Thoracic aorta (tissue), 2 donors: ENCODE data around the gene DCDC1. TPM values are rescaled to one million over a fixed set of nuclear protein-coding genes. Genes with fewer than 3 reads are reported as not detected.

Experiments
- ATAC-seq: fragments of 150-250 bp; one replicate; pipeline ENCODE4 v1.8.0; 2017; ENCODE audit warnings: low read depth; ENCODE audit not compliant: insufficient number of reproducible peaks, low FRiP score
- DNase-seq: peaks from one replicate; pipeline ENCODE4 v3.0.0-alpha.2; 2020; ENCODE audit warnings: low spot score
- H3K27ac ChIP-seq, 2 donors: fragments of 200-600 bp; sonication (generic); 1 replicate in 1 of 2; 2 replicates in 1 of 2; pipeline ENCODE4 v1.5.1; 2016; ENCODE audit warnings: mild to moderate bottlenecking in 2 of 2, moderate library complexity in 2 of 2
- H3K27me3 ChIP-seq: fragments of 200-600 bp; sonication (generic); replicated peaks from 2 replicates; pipeline ENCODE4 v1.6.0; 2016; ENCODE audit warnings: mild to moderate bottlenecking; ENCODE audit not compliant: insufficient read depth
- H3K36me3 ChIP-seq: fragments of 200-600 bp; sonication (generic); one replicate; pipeline ENCODE4 v1.5.1; 2016
- H3K4me1 ChIP-seq, 2 donors: fragments of 200-600 bp; sonication (generic); 1 replicate in 1 of 2; 2 replicates in 1 of 2; pipeline versions ENCODE4 v1.5.1 to v1.6.0; 2016; ENCODE audit warnings: low read depth in 2 of 2, mild to moderate bottlenecking in 1 of 2; ENCODE audit not compliant: control insufficient read depth in 1 of 2
- H3K4me3 ChIP-seq: fragments of 200-600 bp; sonication (generic); 2 replicates; pipeline ENCODE4 v1.5.1; 2016; ENCODE audit warnings: mild to moderate bottlenecking
- H3K9me3 ChIP-seq: fragments of 200-600 bp; sonication (generic); 2 replicates; pipeline ENCODE4 v1.5.1; 2016
- total RNA-seq, 2 donors: library from RNA; depleted of rRNA; stranded (reverse); fragments of >200 nt; gene quantifications; one replicate each; pipeline versions ENCODE4 v1.1.0 to v1.2.3, GENCODE V29; 2016
- TF ChIP-seq, protein P1 (sequence below): fragments of 200-600 bp; sonication (generic); IDR thresholded peaks from one replicate; pipeline ENCODE4 v1.5.1; 2019; ENCODE audit warnings: antibody characterized with exemption

DCDC1 gene
- total RNA-seq, 2 donors from 2014 or later: not detected

GRCh38 chr11:31264834-31265233 is 104.7 kb downstream of the DCDC1 start:
- H3K4me3 ChIP-seq: no peak overlapping the region
- no peaks in the 10 kb centered on the region for H3K36me3 ChIP-seq
- no peaks in the 10 kb centered on the region for H3K9me3 ChIP-seq
- no peaks in the 10 kb centered on the region for H3K4me1 ChIP-seq
- ATAC-seq (no peak), DNase-seq (no peak)
- no peaks in the 10 kb centered on the region for H3K27me3 ChIP-seq
- H3K27ac ChIP-seq: no peak overlapping the region
- TF ChIP-seq, protein P1, sequence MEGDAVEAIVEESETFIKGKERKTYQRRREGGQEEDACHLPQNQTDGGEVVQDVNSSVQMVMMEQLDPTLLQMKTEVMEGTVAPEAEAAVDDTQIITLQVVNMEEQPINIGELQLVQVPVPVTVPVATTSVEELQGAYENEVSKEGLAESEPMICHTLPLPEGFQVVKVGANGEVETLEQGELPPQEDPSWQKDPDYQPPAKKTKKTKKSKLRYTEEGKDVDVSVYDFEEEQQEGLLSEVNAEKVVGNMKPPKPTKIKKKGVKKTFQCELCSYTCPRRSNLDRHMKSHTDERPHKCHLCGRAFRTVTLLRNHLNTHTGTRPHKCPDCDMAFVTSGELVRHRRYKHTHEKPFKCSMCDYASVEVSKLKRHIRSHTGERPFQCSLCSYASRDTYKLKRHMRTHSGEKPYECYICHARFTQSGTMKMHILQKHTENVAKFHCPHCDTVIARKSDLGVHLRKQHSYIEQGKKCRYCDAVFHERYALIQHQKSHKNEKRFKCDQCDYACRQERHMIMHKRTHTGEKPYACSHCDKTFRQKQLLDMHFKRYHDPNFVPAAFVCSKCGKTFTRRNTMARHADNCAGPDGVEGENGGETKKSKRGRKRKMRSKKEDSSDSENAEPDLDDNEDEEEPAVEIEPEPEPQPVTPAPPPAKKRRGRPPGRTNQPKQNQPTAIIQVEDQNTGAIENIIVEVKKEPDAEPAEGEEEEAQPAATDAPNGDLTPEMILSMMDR: no peak

DNA sequence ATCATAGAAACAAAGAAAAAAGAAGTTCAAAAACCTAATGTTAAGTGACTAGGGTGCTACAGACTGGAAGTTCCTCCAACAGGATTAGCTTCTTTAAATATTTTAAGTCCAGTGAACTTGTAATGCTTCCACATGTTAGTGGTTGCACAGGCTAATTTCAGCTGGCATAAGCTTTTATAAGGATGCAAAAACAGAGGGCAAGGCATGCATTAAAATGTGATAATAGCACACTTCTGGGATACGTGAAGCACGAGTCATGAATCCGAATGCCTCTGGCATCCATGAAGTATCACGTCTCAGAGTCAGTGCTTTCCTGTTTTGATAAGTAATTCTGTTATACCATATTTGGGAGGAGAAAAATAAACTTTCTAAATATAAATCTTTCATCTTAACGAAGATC is 106.8 kb downstream of the DCDC1 start:
- no peak for ATAC-seq

GRCh38 chr11:31259797-31260196 is 109.7 kb downstream of the DCDC1 start:
- Histone ChIP-seq H3K36me3 (no peaks in the 10 kb centered on the region), H3K4me1 (no peaks in the 10 kb centered on the region), H3K4me3 (no peak overlapping the region), H3K27ac (no peak overlapping the region), H3K27me3 (no peaks in the 10 kb centered on the region), H3K9me3 (no peaks in the 10 kb centered on the region)
- TF ChIP-seq, protein P1: no peak
- DNase-seq: no peak
- ATAC-seq: no peak

More for the DNA sequence above, 106.8 kb downstream of the DCDC1 start:
- TF ChIP-seq, protein P1: no peak
- H3K9me3 ChIP-seq: no peaks in the 10 kb centered on the region
- H3K4me3 ChIP-seq: no peak overlapping the region
- no peak overlapping the region for H3K27ac ChIP-seq
- H3K4me1 ChIP-seq: no peaks in the 10 kb centered on the region
- no peaks in the 10 kb centered on the region for H3K27me3 ChIP-seq
- no peaks in the 10 kb centered on the region for H3K36me3 ChIP-seq
- no peak for DNase-seq

GRCh38 chr11:31254415-31254814 is 115.1 kb downstream of the DCDC1 start:
- DNase-seq (no peak), ATAC-seq (no peak)
- Histone ChIP-seq H3K9me3 (no peaks in the 10 kb centered on the region), H3K27me3 (no peaks in the 10 kb centered on the region), H3K4me3 (no peak overlapping the region), H3K27ac (no peak overlapping the region), H3K4me1 (no peaks in the 10 kb centered on the region), H3K36me3 (no peaks in the 10 kb centered on the region)
- TF ChIP-seq, protein P1: no peak

DNA sequence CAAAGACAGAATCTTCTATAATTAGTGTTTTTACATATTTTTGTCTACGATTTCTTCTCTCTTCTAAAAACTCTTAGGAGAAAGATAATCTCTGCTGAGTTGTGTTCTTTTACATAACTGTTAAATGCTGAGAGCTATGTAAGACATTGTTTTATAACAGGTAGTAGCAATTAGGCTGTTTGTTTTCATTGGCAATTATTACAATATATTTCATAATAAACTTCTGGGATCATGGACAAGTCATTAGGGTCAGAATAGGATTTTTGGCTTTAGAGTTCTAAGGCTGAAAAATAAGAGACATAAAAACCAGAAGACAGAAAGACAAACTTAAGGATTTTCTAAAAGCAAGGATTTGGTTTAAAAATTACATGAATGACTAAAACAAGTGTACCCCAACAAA is 120.8 kb downstream of the DCDC1 start:
- no peaks in the 10 kb centered on the region for H3K4me1 ChIP-seq
- no peaks in the 10 kb centered on the region for H3K9me3 ChIP-seq
- TF ChIP-seq, protein P1: no peak
- no peak overlapping the region for H3K4me3 ChIP-seq
- no peaks in the 10 kb centered on the region for H3K27me3 ChIP-seq
- DNase-seq: no peak
- no peaks in the 10 kb centered on the region for H3K36me3 ChIP-seq
- ATAC-seq: no peak
- H3K27ac ChIP-seq: no peak overlapping the region
